Stimulated activated naive CD8-positive, alpha-beta T cell treated with anti-CD3 and anti-CD28 coated beads, Interleukin-15, Interleukin-2, amounts not matched to agents 100 U/mL and 50 U/mL, for 24 hours (primary cell): Measurements from ENCODE around the gene TNFAIP2.

ENCODE experiments used
- ATAC-seq: fragments of 150-1000 bp; cut with Tn5 transposase; one replicate; pipeline ENCODE4 v1.10.0; 2021
- DNase-seq: peaks from one replicate; pipeline ENCODE4 v3.0.0; 2021

The TNFAIP2 gene

GRCh38 chr14:103093856-103094405, 29.3 kb upstream of the TNFAIP2 start:
- ATAC-seq (no peak), DNase-seq (no peak)

- DNase-seq (no peak), ATAC-seq (no peak)
Measured at GRCh38 chr14:103094406-103095209, 28.7 kb upstream of the TNFAIP2 start, which contains the start of gene EXOC3L4. TSS of gene EXOC3L4 (plus strand) at chr14:103094725. CDS start at chr14:103100220, 5,495 bp downstream.

GRCh38 chr14:103095210-103095778, 28.0 kb upstream of the TNFAIP2 start:
- no peak for ATAC-seq
- DNase-seq, result no peak

- ATAC-seq, result no peak
- no peak for DNase-seq
Measured at GRCh38 chr14:103096387-103096786, 26.9 kb upstream of the TNFAIP2 start.

- ATAC-seq (no peak), DNase-seq (no peak)
Measured at GRCh38 chr14:103097244-103097993, 25.8 kb upstream of the TNFAIP2 start.

- ATAC-seq (no peak), DNase-seq (no peak)
Measured at GRCh38 chr14:103097994-103098957, 25.0 kb upstream of the TNFAIP2 start.

- no peak for ATAC-seq
- DNase-seq, result no peak
Measured at GRCh38 chr14:103099081-103099732, 24.1 kb upstream of the TNFAIP2 start.

GRCh38 chr14:103099733-103100280, 23.5 kb upstream of the TNFAIP2 start:
- ATAC-seq (no peak), DNase-seq (no peak)

GRCh38 chr14:103100281-103101121, 22.8 kb upstream of the TNFAIP2 start:
- no peak for DNase-seq
- no peak for ATAC-seq

GRCh38 chr14:103101257-103101962, 21.9 kb upstream of the TNFAIP2 start:
- ATAC-seq (no peak), DNase-seq (no peak)

- no peak for ATAC-seq
- DNase-seq, result no peak
Measured at GRCh38 chr14:103101963-103102688, 21.1 kb upstream of the TNFAIP2 start.

- no peak for DNase-seq
- no peak for ATAC-seq
Measured at GRCh38 chr14:103102689-103103260, 20.5 kb upstream of the TNFAIP2 start.

GRCh38 chr14:103103461-103104388, 19.5 kb upstream of the TNFAIP2 start:
- DNase-seq (no peak), ATAC-seq (no peak)

- DNase-seq (no peak), ATAC-seq (no peak)
Measured at GRCh38 chr14:103104389-103104653, 18.9 kb upstream of the TNFAIP2 start.

GRCh38 chr14:103104654-103105452, 18.4 kb upstream of the TNFAIP2 start:
- ATAC-seq (peak; percentile 70), DNase-seq (peak; percentile 83)

GRCh38 chr14:103105580-103106150, 17.6 kb upstream of the TNFAIP2 start:
- no peak for ATAC-seq
- no peak for DNase-seq
